ENCODE measurements around the gene SDCCAG8. TPM values are rescaled to one million over a fixed set of nuclear protein-coding genes. Genes with fewer than 3 reads are reported as not detected.

Gene SDCCAG8
- total and polyA plus RNA-seq, 8 donors: 24.3 to 37.1 (median 30.0) TPM

DNA sequence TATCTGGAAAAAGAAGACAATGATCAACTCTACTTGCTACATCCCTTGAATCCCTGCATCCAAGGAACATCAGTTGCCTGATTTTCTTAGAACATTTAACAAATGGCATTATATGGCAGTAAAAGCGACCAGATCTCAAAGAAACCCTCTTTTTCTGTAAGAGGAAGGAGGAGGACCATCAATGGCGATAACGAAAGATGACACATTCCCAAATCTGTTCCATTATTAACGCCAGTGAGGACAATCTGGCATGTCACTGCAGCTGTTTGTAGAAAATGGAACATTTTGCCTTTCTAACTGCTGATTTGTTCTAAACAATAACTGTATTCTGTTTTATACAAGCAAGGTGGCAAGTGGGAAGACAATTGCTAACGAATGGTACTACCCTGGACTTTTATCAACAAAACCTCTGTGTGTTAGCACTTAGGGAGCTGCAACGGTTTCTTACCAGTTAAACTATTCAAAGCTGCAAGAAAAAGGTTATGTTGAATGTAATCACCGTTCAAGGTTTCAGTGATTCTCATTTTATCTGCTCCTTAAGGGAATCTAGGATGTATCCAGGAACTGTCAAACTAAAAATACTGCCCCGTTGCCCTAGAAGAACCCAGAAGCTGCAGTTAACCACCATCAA, 251.9 kb downstream of the SDCCAG8 start:
- Histone ChIP-seq H3K27ac (no peak overlapping the region), H3K4me1 (no peaks in the 10 kb centered on the region), H3K36me3 (no peaks in the 10 kb centered on the region), H3K9me3 (no peaks in the 10 kb centered on the region), H3K27me3 (no peaks in the 10 kb centered on the region), H3K4me3 (no peak overlapping the region)
- TF ChIP-seq CTCF (IDR thresholded peaks at IDR 0.05): no peak
- 80 to 86% methylated on average over 8 of the region's 8 CpGs for WGBS, 2 donors
- ATAC-seq (no peak), DNase-seq (no peak), FAIRE-seq (no peak)
- intact Hi-C loops (cut with DNase I): no loop called here

DNA sequence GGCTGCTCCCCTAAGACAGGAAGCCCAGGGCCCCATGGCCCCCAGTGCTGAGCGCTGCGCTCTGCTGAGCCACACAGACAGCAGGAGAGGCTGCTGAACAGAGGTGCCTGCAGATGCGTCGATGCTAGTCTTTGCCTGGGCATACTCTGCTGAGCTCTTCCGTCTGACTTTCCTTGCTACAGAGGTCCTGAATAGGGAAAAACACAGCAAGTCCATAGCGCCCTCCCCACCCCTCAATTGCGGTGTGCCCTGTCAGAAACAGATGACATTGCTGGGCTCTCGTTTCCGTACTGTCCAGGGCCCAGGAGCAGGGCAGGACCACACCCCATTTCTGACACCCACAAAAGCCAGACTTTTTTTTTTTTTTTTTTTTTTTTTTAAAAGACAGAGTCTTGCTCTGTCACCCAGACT, 252.5 kb downstream of the SDCCAG8 start:
- ATAC-seq: peak in 1 of 4 donors; percentile 25
- no peak for DNase-seq

DNA sequence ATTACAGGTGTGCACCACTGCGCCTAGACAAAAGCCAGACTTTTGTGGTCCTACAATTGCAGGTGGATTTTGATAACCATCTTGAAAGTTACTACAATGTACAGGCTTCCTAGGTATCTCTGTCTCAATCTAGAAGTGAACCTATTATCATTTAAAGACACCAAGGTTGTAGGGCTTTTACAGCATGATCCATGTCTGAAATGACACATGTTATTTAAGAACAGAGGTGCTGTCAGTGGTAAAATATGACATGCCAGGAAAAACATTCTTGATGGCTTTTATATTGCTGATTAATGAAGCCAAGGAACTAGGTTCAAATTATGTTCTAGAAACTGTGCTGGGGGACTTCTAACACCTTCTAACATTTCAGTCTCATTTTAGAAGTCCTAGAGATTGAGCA, 253.1 kb downstream of the SDCCAG8 start:
- FAIRE-seq: no peak
- ATAC-seq: no peak
- H3K4me1 ChIP-seq: no peaks in the 10 kb centered on the region
- H3K36me3 ChIP-seq: no peaks in the 10 kb centered on the region
- H3K27me3 ChIP-seq: no peaks in the 10 kb centered on the region
- intact Hi-C loops (cut with DNase I): no loop called here
- WGBS, 2 donors: 96 to 100% methylated on average over 1 of the region's 1 CpG
- H3K4me3 ChIP-seq: no peak overlapping the region
- H3K27ac ChIP-seq: no peak overlapping the region
- no peaks in the 10 kb centered on the region for H3K9me3 ChIP-seq
- no peak for TF ChIP-seq CTCF (IDR thresholded peaks at IDR 0.05)
- DNase-seq: no peak

More for the DNA sequence above, 252.5 kb downstream of the SDCCAG8 start:
- Histone ChIP-seq H3K27ac (no peak overlapping the region), H3K4me3 (no peak overlapping the region), H3K36me3 (no peaks in the 10 kb centered on the region), H3K27me3 (no peaks in the 10 kb centered on the region), H3K9me3 (no peaks in the 10 kb centered on the region), H3K4me1 (no peaks in the 10 kb centered on the region)
- TF ChIP-seq CTCF (IDR thresholded peaks at IDR 0.05): no peak
- 88 to 91% methylated on average over 9 of the region's 9 CpGs for WGBS, 2 donors
- FAIRE-seq: no peak
- intact Hi-C loops (cut with DNase I): no loop called here

GRCh38 chr1:243510928-243511327, 255.1 kb downstream of the SDCCAG8 start:
- Histone ChIP-seq H3K27me3 (no peaks in the 10 kb centered on the region), H3K4me3 (no peak overlapping the region), H3K36me3 (no peaks in the 10 kb centered on the region), H3K4me1 (no peaks in the 10 kb centered on the region), H3K27ac (no peak overlapping the region), H3K9me3 (no peaks in the 10 kb centered on the region)
- intact Hi-C loops (cut with DNase I): no loop called here
- no peak for TF ChIP-seq CTCF (IDR thresholded peaks at IDR 0.05)
- ATAC-seq (no peak), FAIRE-seq (no peak), DNase-seq (no peak)
- WGBS, 2 donors: 86 to 87% methylated on average over 3 of the region's 3 CpGs

GRCh38 chr1:243513726-243514491, 258.1 kb downstream of the SDCCAG8 start:
- no peak overlapping the region for H3K27ac ChIP-seq
- H3K27me3 ChIP-seq: no peaks in the 10 kb centered on the region
- FAIRE-seq (no peak), ATAC-seq (no peak), DNase-seq (no peak)
- no peaks in the 10 kb centered on the region for H3K4me1 ChIP-seq
- TF ChIP-seq CTCF (IDR thresholded peaks at IDR 0.05): no peak
- no peaks in the 10 kb centered on the region for H3K9me3 ChIP-seq
- no peak overlapping the region for H3K4me3 ChIP-seq
- H3K36me3 ChIP-seq: no peaks in the 10 kb centered on the region
- intact Hi-C loops (cut with DNase I): no loop called here
- 73 to 80% methylated on average over 7 of the region's 7 CpGs for WGBS, 2 donors
